Measurements from ENCODE around the gene CBLIF. TPM values are rescaled to one million over a fixed set of nuclear protein-coding genes. Genes with fewer than 3 reads are reported as not detected.

CBLIF gene
- total RNA-seq, 6 experiments from 2014 or later = not detected

DNA sequence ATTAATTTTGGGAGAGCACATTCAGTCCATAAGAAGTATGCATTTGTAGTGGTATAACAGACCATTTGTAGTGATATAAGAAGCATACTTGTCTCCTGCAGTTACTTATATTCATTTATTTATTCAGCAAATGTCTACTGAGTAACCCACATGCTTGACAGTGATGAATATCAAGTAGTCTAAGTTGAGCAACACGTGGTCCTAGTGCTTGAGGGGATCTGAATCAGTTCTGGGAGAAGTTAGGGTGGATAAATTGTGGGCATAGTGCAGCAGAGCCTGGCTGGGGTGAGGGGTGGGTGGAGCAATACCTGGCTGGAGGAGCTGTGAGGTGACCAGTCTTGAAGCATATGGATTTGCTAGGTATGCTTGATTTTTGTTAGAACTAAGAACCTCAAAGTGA, 65.8 kb downstream of the CBLIF start:
- 67% methylated on average over 1 of the region's 1 CpG for WGBS (ENCODE audit: insufficient coverage, low coverage, low lambda C conversion rate, missing lambda C conversion rate)
- H3K4me1 ChIP-seq = peaks cover 0 to 22% (median 10%) of the 10 kb centered on the region in 4 donors
- H3K27ac ChIP-seq = no peak overlapping the region
- no peaks in the 10 kb centered on the region for H3K9me3 ChIP-seq
- ATAC-seq (no peak), DNase-seq (no peak)
- TF ChIP-seq, protein P1, sequence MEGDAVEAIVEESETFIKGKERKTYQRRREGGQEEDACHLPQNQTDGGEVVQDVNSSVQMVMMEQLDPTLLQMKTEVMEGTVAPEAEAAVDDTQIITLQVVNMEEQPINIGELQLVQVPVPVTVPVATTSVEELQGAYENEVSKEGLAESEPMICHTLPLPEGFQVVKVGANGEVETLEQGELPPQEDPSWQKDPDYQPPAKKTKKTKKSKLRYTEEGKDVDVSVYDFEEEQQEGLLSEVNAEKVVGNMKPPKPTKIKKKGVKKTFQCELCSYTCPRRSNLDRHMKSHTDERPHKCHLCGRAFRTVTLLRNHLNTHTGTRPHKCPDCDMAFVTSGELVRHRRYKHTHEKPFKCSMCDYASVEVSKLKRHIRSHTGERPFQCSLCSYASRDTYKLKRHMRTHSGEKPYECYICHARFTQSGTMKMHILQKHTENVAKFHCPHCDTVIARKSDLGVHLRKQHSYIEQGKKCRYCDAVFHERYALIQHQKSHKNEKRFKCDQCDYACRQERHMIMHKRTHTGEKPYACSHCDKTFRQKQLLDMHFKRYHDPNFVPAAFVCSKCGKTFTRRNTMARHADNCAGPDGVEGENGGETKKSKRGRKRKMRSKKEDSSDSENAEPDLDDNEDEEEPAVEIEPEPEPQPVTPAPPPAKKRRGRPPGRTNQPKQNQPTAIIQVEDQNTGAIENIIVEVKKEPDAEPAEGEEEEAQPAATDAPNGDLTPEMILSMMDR (IDR thresholded peaks at IDR 0.05) = no peak
- TF ChIP-seq POLR2A (IDR thresholded peaks at IDR 0.05) = no peak
- no peaks in the 10 kb centered on the region for H3K27me3 ChIP-seq
- H3K4me3 ChIP-seq = no peak overlapping the region
- H3K36me3 ChIP-seq = no peaks in the 10 kb centered on the region
- intact Hi-C loops (cut with DNase I) = no loop called here

Other genes starting within 250 kb of the CBLIF start
- gene OSBP, start 229.7 kb downstream of the CBLIF start, total RNA-seq = 10 to 100 TPM; 44.9 to 65.4 (median 52.4) TPM
- gene PATL1, start 176.5 kb downstream of the CBLIF start, total RNA-seq = 10 to 100 TPM; 13.8 to 27.6 (median 21.1) TPM
- gene OR10V1, start 131.7 kb downstream of the CBLIF start, total RNA-seq = not detected
- gene STX3, start 90.1 kb downstream of the CBLIF start, total RNA-seq = 10 to 100 TPM in 3 of 6 experiments, 1 to 10 TPM in 3; 4.5 to 16.5 (median 8.6) TPM
- 10 to 100 TPM; 30.6 to 48.3 (median 37.3) TPM for gene MRPL16, start 34.7 kb downstream of the CBLIF start, total RNA-seq
- under 1 TPM in 2 of 6 experiments, not detected in 4; 0.55 to 0.62 TPM for gene TCN1, start 21.0 kb upstream of the CBLIF start, total RNA-seq
- gene OOSP3, start 33.3 kb upstream of the CBLIF start, total RNA-seq = not detected
- gene OOSP1, start 92.9 kb upstream of the CBLIF start, total RNA-seq = not detected
- not detected for gene OOSP4A, start 118.5 kb upstream of the CBLIF start, total RNA-seq
- not detected for gene OOSP4B, start 171.7 kb upstream of the CBLIF start, total RNA-seq
- not detected for gene OOSP2, start 194.9 kb upstream of the CBLIF start, total RNA-seq
- 1 to 10 TPM in 1 of 6 experiments, under 1 TPM in 2, not detected in 3; 0.48 to 1.2 (median 0.80) TPM for gene MS4A3, start 211.2 kb upstream of the CBLIF start, total RNA-seq
- under 1 TPM in 1 of 6 experiments, not detected in 5; 0.20 TPM for gene MS4A2, start 243.2 kb upstream of the CBLIF start, total RNA-seq